Left hindlimb (tissue), 1 donor: ENCODE measurements around the gene CXorf49.
"Not testable (repeated sequence)": the region's sequence is repeated elsewhere in the genome, so short reads cannot be mapped to it uniquely, and the experiment has no call there.

Source experiments
- DNase-seq: peaks from one replicate; pipeline ENCODE4 v3.0.0-alpha.2; 2018

Gene CXorf49

GRCh38 chrX:71718185-71718584, at the start of gene CXorf49:
TSS of gene CXorf49 (minus strand) at chrX:71718285. CDS start at chrX:71718151, 134 bp downstream.
- DNase-seq, result not testable (repeated sequence)

GRCh38 chrX:71767134-71767533, 49.0 kb upstream of the CXorf49 start:
- not testable (repeated sequence) for DNase-seq

GRCh38 chrX:71765613-71766012, 47.5 kb upstream of the CXorf49 start:
- not testable (repeated sequence) for DNase-seq

GRCh38 chrX:71764832-71765231, 46.7 kb upstream of the CXorf49 start:
- not testable (repeated sequence) for DNase-seq

GRCh38 chrX:71763049-71763448, 45.0 kb upstream of the CXorf49 start, which contains the start of gene CXorf49B:
TSS of gene CXorf49B (plus strand) at chrX:71763349. CDS start at chrX:71763424, 75 bp downstream.
- DNase-seq, result not testable (repeated sequence)

GRCh38 chrX:71760688-71761281, 42.7 kb upstream of the CXorf49 start:
- DNase-seq, result not testable (repeated sequence)

GRCh38 chrX:71720289-71720886, 2.3 kb upstream of the CXorf49 start:
- DNase-seq, result not testable (repeated sequence)

GRCh38 chrX:71719195-71719594, 1.1 kb upstream of the CXorf49 start:
- not testable (repeated sequence) for DNase-seq

GRCh38 chrX:71716323-71716722, 1.8 kb downstream of the CXorf49 start:
- not testable (repeated sequence) for DNase-seq

GRCh38 chrX:71715551-71715950, 2.5 kb downstream of the CXorf49 start:
- not testable (repeated sequence) for DNase-seq

- DNase-seq, result not testable (repeated sequence)
These were observed 4.0 kb downstream of the CXorf49 start for GRCh38 chrX:71714064-71714463.

GRCh38 chrX:71702853-71703252, 15.2 kb downstream of the CXorf49 start:
- not testable (repeated sequence) for DNase-seq

GRCh38 chrX:71699023-71699344, 19.1 kb downstream of the CXorf49 start:
- not testable (repeated sequence) for DNase-seq

GRCh38 chrX:71698299-71699022, 19.6 kb downstream of the CXorf49 start:
- not testable (repeated sequence) for DNase-seq

GRCh38 chrX:71697466-71698298, 20.4 kb downstream of the CXorf49 start:
- not testable (repeated sequence) for DNase-seq

- not testable (repeated sequence) for DNase-seq
These were observed 21.2 kb downstream of the CXorf49 start for GRCh38 chrX:71696641-71697465.

- no peak for DNase-seq
These were observed 38.4 kb downstream of the CXorf49 start for GRCh38 chrX:71679575-71680207.

GRCh38 chrX:71677195-71677594, 40.9 kb downstream of the CXorf49 start:
- not testable (repeated sequence) for DNase-seq

- not testable (repeated sequence) for DNase-seq
These were observed 41.9 kb downstream of the CXorf49 start for GRCh38 chrX:71676068-71676795.

GRCh38 chrX:71675636-71676035, 42.4 kb downstream of the CXorf49 start:
- DNase-seq, result not testable (repeated sequence)

GRCh38 chrX:71671938-71672337, 46.1 kb downstream of the CXorf49 start:
- DNase-seq, result no peak
